CD4-positive, alpha-beta T cell treated with Interferon alpha-2 for 1 hour (primary cell): Measurements from ENCODE around the gene MANF.
A peak's percentile ranks its signal among the peaks of the same experiment; 100 is the strongest.
"Not testable (repeated sequence)": the region's sequence is repeated elsewhere in the genome, so short reads cannot be mapped to it uniquely, and the experiment has no call there.

Experiments used
- DNase-seq, 2 donors: peaks; one replicate each; pipeline ENCODE4 v3.0.0-alpha.2; 2020 to 2022

The MANF gene

GRCh38 chr3:51373658-51374421 lies 11.3 kb upstream of the MANF start:
- DNase-seq, result no peak

- no peak for DNase-seq
Measured at GRCh38 chr3:51374456-51374855, 10.6 kb upstream of the MANF start.

GRCh38 chr3:51375136-51375535 lies 10.0 kb upstream of the MANF start:
- no peak for DNase-seq

DNA sequence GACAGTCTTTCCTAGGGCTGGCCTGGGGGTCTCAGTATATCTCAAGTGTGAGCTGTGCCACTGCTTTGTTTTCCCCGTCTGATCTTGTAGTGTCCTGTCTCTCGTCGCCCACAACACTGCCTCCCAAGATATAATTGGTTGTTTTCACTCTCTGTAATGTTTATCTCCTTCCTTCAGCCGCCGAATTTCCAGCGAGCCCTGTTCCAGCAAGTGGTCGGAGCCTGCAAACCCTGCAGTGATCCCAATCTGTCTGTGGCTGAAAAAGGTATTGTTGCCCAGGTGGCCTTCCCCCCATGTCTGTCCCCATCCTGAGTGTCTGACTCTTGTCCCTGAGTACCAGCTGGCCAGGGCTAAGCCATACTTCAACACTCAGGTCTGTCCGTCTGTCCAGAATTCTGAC lies 9.5 kb upstream of the MANF start:
- DNase-seq, result no peak

DNA sequence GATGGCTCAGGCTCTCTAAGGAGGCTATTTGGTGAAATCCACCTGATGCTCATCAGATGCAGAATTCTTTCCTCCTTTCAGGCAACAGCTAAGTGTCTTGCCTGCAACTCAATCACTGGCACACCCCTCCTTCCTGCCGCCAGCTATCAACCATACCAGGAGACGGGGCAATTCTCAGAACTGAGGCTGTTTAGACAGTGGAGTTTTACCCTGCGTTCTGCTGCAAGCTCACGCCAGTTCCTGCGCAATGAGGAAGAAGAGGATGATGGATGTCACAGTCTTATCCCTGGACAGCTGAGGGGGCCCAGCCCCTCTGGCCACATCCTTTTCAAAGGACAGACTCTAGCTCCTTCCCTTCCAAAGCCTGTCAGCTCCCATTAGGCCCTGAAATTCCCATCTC lies 7.0 kb upstream of the MANF start:
- no peak for DNase-seq

GRCh38 chr3:51378726-51379125 lies 6.4 kb upstream of the MANF start:
- DNase-seq, result no peak

GRCh38 chr3:51379301-51379700 lies 5.8 kb upstream of the MANF start:
- DNase-seq, result no peak

GRCh38 chr3:51379746-51380455 lies 5.2 kb upstream of the MANF start:
- DNase-seq, result no peak

- no peak for DNase-seq
Measured at GRCh38 chr3:51380601-51381332, 4.3 kb upstream of the MANF start.

DNA sequence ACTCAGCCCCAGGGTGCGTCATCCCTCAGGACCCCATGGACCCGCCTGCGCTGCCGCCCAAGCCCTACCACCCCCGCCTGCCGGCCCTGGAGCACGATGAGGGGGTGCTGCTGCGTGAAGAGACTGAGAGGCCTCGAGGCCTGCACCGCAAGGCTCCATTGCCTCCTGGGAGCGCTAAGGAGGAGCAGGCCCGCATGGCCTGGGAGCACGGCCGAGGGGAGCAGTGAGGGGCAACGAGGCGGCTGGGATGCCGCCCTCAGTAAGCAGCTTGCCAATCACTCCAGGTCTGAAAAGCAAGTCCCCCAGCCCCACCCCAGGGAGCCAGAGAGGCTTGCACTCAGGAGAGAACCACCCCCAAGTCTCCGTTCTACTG lies 3.8 kb upstream of the MANF start:
- DNase-seq, result no peak

DNA sequence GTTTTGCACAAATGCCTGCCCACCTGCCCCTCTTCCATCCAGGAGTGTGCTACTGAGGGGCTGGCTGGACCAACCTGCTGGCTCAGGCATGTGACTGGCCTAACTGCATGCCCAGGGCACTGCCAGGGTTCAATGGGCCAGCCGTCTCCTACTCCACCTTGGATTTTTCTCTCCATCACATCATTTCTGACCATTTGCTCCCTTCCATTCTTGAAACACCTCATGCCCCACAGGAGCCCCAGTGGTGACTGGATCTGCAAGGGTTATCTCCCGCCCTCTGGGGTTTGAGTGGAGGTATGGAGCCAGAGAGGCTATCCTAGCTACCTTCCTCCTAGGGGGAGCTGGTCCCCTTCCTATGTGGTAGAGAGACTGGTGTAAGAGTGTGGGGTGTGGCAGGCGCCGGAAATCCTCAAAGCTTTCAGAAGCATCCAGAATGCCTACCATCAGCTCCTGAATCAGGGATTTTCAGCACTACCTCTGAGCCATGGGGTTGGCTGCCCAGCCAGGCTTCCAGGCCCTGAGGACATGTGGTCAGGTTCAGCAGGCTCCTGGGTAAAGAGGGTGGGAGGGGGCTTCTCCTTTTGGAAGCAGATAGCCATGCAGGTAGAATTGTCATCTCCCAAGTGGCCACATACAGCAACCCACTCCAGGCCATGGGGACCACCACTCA lies 2.9 kb upstream of the MANF start:
- DNase-seq, result no peak

DNA sequence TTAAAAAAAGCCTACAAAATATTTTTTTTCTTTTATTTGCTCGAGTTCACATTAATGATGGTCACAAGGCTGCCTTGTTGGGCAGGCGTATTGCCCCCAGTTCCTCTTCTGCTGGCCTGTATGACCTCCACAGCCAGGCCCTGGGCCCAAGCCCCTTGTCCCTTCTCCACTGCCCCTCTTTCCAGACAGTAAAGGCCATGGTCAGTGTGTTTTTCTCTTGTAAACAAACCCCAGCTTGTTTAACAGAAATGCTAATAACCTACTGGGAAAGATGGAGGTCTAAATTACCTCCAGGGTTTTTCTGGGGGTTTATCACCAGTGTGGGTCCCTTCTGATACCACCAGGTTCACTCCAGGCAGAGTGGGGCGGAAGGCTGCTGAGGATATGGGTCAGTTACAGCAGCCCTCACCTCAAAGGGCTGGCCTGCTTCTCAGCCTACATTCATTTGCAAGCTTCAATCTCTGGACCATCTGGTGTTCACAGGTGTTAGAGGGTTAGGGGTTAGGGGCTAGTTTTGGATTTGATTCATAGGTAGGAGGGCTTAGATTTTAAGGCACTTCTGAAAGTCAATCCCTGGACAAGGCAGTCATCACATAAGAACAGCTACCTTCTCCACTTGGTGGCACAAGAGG lies 2.0 kb upstream of the MANF start:
- DNase-seq, result no peak

DNA sequence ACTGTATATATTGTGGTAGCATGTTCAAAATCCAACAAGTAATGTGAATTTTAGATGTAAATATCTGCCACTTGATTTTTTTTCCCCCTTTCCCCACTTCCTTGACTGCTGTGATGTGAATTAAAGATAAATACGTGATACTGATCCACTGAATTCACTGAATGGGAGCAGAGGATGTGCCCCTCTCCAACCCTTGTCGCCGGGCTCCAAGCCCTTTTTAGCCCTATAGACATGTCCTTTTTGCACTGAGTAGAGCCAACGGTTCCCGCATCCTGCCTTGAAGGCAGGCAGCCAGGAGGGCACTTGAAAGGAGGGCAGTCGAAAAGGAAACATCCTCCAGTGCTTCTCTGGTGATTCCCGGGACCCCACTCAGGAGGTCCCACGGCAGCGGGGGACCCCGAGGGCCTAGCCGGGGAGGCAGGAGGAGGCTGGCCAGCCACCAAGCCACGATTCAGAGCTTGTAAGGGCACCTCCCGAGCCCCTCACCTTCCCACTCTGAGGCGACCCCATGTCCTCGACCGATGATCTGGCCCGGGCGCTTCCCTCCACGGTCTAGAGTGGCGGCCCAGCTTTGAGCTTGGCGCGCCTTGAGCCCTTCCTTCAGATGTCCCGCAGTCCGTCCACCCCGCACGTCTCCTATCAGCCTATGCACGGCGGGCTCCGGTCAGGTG lies 901 bp upstream of the MANF start:
- DNase-seq, result no peak

- DNase-seq, result no peak
Measured at GRCh38 chr3:51385621-51386091, 565 bp downstream of the MANF start.

- no peak for DNase-seq
Measured at GRCh38 chr3:51386159-51386851, 1.2 kb downstream of the MANF start.

GRCh38 chr3:51386852-51387229 lies 1.8 kb downstream of the MANF start:
- DNase-seq, result no peak

DNA sequence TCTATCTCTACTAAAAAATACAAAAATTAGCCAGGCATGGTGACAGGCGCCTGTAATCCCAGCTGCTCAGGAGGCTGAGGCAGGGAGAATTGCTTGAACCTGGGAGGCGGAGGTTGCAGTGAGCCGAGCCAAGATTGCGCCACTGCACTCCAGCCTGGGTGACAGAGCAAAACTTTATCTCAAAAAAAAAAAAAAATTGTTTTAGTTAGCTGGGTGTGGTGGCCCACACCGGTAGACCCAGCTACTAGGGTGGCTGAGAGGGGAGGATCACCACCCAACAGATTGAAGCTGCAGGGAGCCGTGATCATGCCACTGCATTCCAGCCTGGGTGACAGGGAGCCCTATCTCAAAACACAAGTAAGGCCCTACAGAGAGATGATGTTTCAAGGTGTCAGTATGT lies 2.2 kb downstream of the MANF start:
- not testable (repeated sequence) for DNase-seq

DNA sequence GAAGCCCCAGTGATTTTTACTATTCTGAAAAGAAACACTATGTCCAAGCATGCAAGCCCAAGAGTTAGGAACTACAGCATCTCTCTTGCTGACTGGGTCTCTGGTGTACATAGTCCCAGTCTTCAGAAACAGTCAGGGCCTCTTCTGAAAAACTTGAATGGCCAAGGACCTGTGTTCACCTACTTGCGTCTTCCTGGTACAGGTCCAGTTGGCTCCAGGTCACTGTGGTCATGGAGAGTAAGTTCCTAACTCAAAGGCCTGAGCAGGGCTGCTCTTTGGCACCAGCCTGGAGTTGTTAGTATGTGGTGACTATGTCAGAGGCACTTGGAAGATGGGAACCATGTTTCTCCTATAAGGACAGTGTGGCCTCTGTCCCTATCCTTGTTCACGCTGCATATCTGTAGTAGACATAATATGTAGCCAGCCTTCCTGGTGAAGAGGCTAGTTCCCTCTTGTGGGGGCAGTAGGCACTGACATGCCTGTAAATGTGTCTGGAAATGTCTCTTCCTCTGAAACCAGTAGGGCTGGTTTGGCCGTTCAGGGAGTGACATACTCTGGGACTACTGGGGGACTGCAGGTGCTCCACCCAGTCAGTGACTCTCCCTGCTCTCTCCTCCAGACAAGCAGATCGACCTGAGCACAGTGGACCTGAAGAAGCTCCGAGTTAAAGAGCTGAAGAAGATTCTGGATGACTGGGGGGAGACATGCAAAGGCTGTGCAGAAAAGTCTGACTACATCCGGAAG lies 3.4 kb downstream of the MANF start:
- DNase-seq, result no peak

DNA sequence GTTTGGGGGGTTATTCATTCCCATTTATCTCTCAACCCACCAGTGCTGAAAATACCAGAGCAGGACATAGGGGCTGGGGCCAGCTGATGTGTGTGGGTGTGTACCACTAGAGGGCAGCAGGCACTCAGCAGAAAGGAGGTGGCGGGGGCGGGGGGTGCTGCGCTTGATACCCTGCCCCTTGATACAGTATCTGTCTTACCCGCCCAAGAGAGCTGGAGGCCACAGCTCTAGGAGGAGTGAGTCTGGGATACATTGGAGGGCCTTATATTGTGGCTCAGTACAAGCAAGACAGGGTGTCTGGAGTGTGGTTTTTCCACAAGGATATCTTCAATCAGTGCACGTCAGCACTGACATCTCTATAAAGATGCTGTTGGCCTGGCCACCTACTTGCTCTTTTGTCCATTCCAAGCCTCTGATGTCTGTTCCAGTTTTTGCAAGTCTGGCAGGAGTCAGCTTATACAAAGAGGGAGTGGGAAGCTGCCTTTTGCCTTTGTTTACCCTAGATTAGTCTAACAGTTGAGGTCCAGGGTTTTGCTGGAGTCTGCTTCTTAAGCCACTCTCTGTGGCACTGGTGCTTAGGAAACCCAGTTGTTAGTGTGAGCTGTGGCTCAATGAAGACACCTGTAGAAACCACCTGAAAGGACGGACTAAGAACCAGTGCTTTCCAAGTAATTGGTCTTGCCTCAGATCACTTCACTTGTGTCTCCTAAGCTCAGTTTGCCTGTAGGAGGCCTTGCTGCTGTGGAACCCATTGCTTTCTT lies 4.5 kb downstream of the MANF start:
- DNase-seq, result peak; percentile 56 to 72
